Activated CD8-positive, alpha-beta memory T cell treated with anti-CD3 and anti-CD28 coated beads for 48 hours (primary cell): ENCODE measurements around the gene ABHD11.
"Not testable (repeated sequence)": the region's sequence is repeated elsewhere in the genome, so short reads cannot be mapped to it uniquely, and the experiment has no call there.

ENCODE experiments used
- DNase-seq, 3 experiments: peaks; one replicate each; pipeline ENCODE4 v3.0.0-alpha.2; 2020; ENCODE audit warnings: low read depth in 2 of 3, low spot score in 2 of 3

The ABHD11 gene

GRCh38 chr7:73720443-73720842 lies 18.2 kb downstream of the ABHD11 start:
- not testable (repeated sequence) for DNase-seq

GRCh38 chr7:73719806-73720169 lies 18.8 kb downstream of the ABHD11 start:
- DNase-seq, result no peak

GRCh38 chr7:73718905-73719805 lies 19.4 kb downstream of the ABHD11 start, which contains the start of gene STX1A:
TSS of gene STX1A (minus strand) at chr7:73719669. CDS start at chr7:73719631, 38 bp downstream.
- DNase-seq, result peak in 2 of 3 experiments; percentile 37 to 54

- no peak for DNase-seq
Observed at GRCh38 chr7:73718438-73718881, 20.1 kb downstream of the ABHD11 start.

GRCh38 chr7:73717991-73718405 lies 20.6 kb downstream of the ABHD11 start:
- peak; percentile 61 to 67 (median 64) for DNase-seq

GRCh38 chr7:73717025-73717807 lies 21.4 kb downstream of the ABHD11 start:
- no peak for DNase-seq

GRCh38 chr7:73716318-73716890 lies 22.2 kb downstream of the ABHD11 start:
- DNase-seq, result no peak

GRCh38 chr7:73715648-73716317 lies 22.8 kb downstream of the ABHD11 start:
- no peak for DNase-seq

- DNase-seq, result not testable (repeated sequence)
Observed at GRCh38 chr7:73713319-73713718, 25.3 kb downstream of the ABHD11 start.

- no peak for DNase-seq
Observed at GRCh38 chr7:73712773-73713172, 25.8 kb downstream of the ABHD11 start.

GRCh38 chr7:73708961-73709549 lies 29.5 kb downstream of the ABHD11 start:
- DNase-seq, result no peak

- DNase-seq, result no peak
Observed at GRCh38 chr7:73707045-73707631, 31.5 kb downstream of the ABHD11 start.

GRCh38 chr7:73706126-73707044 lies 32.2 kb downstream of the ABHD11 start:
- DNase-seq, result no peak

GRCh38 chr7:73705551-73705920 lies 33.1 kb downstream of the ABHD11 start:
- no peak for DNase-seq

- DNase-seq, result no peak
Observed at GRCh38 chr7:73704640-73705550, 33.7 kb downstream of the ABHD11 start.

GRCh38 chr7:73703757-73704639 lies 34.6 kb downstream of the ABHD11 start:
- no peak for DNase-seq

- no peak for DNase-seq
Observed at GRCh38 chr7:73703225-73703624, 35.4 kb downstream of the ABHD11 start.
